GM18508 (cell line): ENCODE data around the gene RNF111.
"Not testable (repeated sequence)": the region's sequence is repeated elsewhere in the genome, so short reads cannot be mapped to it uniquely, and the experiment has no call there.

Experiments used
- ATAC-seq: cut with Tn5 transposase; IDR thresholded peaks from one replicate; pipeline ENCODE4 v1.9.1; 2021; ENCODE audit warnings: moderate number of reproducible peaks; ENCODE audit not compliant: insufficient read depth, unreplicated experiment

Gene RNF111

DNA sequence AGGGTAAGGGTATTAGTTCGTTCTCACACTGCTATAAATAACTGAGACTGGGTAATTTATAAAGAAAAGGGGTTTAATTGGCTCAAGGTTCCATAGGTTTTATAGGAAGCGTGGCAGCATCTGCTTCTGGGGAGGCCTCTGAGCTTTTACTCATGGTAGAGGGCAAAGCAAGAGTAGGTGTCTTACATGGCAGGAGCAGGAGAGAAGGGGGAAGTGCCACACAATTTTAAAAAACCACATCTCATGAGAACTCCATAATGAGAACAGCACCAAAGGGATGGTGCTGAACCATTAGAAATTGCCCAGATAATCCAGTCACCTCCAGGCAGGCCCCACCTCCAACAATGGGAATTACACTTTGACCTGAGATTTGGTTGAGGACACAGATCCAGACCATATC is 12.2 kb downstream of the RNF111 start:
- ATAC-seq = no peak

DNA sequence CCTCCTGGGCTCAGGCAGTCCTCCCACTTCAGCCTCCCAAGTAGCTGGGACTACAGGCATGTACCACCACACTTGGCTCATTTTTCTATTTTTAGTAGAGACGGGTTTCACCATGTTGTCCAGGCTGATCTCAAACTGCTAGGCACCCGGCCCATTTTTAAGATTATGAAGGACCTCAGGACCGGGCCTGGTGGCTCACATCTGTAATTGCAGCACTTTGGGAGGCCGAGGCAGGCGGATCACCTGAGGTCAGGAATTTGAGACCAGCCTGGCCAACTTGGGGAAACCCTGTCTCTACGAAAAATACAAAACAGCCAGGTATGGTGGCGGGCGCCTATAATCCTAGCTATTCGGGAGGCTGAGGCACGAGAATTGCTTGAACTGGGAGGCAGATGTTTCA is 12.8 kb downstream of the RNF111 start:
- ATAC-seq = not testable (repeated sequence)

DNA sequence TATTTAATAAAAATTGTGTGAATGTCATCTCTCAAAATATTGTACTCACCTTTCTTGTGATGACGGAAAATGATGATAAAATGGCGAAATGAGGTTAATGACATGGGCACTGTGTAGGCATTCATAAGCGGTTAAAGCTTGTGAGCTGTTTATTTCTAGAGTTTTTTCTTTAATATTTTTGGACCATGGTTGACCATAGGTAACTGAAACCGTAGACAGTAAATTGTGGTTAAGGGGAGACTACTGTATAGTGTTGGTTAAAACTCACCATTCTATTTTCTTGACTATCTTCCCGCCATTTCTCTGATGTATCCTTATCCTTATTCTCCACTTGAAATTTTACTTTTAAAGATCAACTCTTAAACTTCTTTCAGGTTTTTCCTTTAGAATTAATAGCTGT is 14.5 kb downstream of the RNF111 start:
- ATAC-seq = no peak

- no peak for ATAC-seq
Observed at GRCh38 chr15:59002418-59002859, 15.0 kb downstream of the RNF111 start.

GRCh38 chr15:59005579-59005978 is 18.1 kb downstream of the RNF111 start:
- ATAC-seq = no peak

GRCh38 chr15:59008086-59008485 is 20.6 kb downstream of the RNF111 start:
- ATAC-seq = no peak

DNA sequence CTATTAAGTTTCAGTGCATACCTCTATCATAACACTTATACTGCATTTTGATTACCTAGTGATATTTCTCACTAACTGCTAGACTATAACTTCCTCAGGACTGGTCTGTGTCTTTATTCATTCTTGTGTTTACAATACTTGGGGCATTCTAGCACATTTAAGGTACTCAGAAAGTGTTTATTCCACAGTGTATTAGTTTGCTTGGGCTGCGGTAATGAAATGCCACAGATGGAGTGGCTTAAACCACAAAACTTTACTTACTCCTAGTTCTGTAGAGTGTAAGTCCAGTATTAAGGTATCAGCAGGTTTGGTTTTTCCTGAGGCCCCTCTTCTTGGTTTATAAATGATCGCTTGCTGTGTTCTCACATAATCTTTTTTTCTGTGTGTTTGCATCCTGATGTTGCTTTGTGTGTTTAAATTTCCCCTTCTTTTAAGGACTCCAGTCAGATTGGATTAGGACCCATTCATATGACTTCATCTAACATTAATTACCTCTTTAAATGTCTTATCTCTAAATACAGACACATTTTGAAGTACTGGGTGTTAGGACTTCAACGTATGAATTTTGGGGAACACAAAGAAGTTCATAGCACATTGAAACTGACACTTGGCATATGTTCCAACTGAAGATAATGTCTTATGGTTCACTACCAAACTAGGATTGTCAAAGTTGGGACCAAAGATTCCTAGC is 23.9 kb downstream of the RNF111 start:
- no peak for ATAC-seq

- ATAC-seq = no peak
Observed at GRCh38 chr15:59013246-59013873, 25.9 kb downstream of the RNF111 start.

DNA sequence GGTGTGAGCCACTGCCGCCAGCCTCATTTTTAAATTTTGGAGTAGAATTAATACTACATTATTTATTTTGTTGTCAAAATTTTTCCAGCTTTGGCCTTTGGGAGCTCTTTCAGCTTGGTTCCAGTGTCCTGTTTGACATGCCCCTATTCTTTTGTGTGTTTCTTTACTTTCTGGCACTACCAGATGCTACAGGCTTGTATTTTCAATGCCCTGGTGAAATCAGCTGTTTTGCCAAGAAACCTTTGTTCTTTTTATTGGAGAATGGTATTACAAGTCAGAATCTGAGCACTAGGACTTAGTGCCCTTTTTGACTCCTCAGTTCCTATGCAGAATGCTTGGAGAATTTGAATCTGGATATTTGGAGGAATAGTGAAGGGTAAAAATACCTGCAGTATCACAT is 26.6 kb downstream of the RNF111 start:
- ATAC-seq = no peak

- no peak for ATAC-seq
Observed at GRCh38 chr15:59017449-59017848, 30.0 kb downstream of the RNF111 start.

GRCh38 chr15:59018833-59019232 is 31.4 kb downstream of the RNF111 start:
- no peak for ATAC-seq

GRCh38 chr15:59020322-59020721 is 32.9 kb downstream of the RNF111 start:
- no peak for ATAC-seq

DNA sequence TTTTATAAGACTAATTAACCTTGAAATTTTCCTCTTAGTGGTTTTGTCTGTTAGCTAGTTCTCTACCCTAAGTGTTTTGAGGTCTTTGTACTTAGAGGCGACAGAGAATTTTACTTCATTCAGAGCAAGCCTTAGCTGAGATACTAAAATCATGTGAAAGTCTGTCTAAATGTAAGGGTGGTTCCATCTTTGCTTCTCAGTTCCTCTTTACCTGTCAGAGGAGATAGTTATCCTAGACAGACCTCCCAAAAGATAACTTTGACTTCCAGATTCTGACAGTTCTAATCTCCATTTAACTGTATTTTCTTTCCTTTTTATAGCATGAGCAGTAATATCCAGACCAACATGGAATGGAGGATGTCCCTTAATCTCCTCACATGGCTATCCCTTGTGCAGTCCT is 34.7 kb downstream of the RNF111 start:
- ATAC-seq = no peak

DNA sequence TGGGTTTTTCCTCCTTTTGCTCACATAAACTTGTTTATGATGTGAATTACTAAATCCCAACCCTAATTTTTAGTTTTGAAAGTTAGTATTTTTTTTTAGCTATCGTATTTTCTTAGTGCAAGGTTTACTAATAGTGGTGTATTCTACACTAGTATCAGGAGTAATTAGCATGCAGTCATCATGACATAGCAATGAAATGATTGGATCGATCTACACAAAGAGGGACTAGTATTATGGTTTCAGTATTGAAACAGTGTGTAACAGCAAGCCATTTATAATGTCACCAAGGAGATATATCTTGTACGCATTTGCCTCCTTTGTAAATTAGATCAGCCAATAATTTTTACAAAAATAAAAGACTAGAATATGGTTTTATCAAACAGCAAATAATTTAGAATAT is 38.7 kb downstream of the RNF111 start:
- no peak for ATAC-seq

DNA sequence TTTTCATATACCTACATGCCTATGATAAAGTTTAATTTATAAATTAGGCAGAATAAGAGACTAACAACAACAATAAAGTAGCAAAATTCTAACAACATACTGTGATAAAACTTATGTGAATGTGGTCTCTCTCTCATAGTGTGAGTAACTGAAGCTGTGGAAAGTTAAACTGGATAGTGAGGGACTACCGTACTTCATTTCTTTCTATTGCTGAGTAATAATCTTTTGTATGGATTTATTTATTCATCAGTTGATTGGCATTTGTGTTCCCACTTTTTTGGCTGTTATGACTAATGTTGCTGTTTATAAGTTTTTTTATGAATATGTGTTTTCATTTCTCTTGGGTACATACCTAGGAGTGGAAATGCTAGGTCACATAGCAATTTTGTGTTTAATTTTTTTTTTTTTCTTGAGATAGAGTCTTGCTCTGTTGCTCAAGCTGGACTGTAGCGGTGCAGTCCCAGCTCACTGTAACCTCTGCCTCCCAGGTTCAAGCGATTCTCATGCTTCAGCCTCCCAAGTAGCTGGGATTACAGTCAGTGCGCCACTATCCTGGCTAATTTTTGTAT is 41.0 kb downstream of the RNF111 start:
- ATAC-seq = no peak

- no peak for ATAC-seq
Observed at GRCh38 chr15:59029554-59029953, 42.1 kb downstream of the RNF111 start.

- ATAC-seq = no peak
Observed at GRCh38 chr15:59035201-59035600, 47.7 kb downstream of the RNF111 start.

GRCh38 chr15:59039225-59039624 is 51.8 kb downstream of the RNF111 start:
- no peak for ATAC-seq

DNA sequence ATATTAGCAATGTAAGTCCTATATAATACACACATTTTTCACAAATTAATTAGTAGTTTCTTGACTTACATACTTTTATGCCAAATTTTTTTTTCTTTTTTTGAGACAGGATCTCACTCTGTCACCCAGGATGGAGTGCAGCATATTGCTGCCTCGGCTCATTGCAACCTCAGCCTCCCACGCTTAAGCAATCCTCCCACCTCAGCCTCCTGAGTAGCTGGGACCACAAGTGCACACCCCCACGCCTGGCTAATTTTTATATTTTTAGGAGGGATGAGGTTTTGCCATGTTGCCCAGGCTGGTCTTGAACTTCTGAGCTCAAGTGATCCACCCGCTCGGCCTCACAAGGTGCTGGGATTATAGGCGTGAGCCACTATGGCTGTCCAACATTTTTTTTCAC is 54.6 kb downstream of the RNF111 start:
- ATAC-seq = no peak

- ATAC-seq = no peak
Observed at GRCh38 chr15:59048897-59049296, 61.4 kb downstream of the RNF111 start.

GRCh38 chr15:59051873-59052861 is 64.7 kb downstream of the RNF111 start:
- ATAC-seq = no peak
